ENCODE measurements around the gene WNT10A. TPM values are rescaled to one million over a fixed set of nuclear protein-coding genes. Genes with fewer than 3 reads are reported as not detected.
"Not testable (repeated sequence)": the region's sequence is repeated elsewhere in the genome, so short reads cannot be mapped to it uniquely, and the experiment has no call there.

WNT10A gene
- total RNA-seq, 1 donor from 2014 or later, result not detected

DNA sequence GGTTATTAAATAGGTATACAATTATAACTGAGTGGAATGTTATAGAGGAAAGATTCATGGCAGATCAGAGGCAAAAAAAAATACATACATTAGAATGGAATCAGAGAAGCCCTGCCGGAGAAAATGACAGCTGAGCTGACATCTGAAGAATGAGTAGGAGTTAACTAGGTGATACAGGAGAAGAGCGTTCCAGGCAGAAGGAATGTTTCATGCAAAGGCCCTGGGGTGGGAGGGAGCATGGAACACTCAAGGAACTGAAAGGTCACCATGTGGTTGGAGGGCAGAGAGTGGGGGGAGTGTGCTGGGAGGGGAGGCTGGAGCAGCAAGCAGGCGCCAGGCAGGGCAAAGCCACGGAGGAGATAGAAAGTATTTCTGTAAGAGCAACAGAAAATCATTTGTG, 47.2 kb downstream of the WNT10A start:
- no peak for DNase-seq (ENCODE audit: extremely low read depth, low read depth, low spot score)

- DNase-seq (ENCODE audit: extremely low read depth, low read depth, low spot score), result not testable (repeated sequence)
Measured at GRCh38 chr2:218930488-218930887, 49.8 kb downstream of the WNT10A start.

DNA sequence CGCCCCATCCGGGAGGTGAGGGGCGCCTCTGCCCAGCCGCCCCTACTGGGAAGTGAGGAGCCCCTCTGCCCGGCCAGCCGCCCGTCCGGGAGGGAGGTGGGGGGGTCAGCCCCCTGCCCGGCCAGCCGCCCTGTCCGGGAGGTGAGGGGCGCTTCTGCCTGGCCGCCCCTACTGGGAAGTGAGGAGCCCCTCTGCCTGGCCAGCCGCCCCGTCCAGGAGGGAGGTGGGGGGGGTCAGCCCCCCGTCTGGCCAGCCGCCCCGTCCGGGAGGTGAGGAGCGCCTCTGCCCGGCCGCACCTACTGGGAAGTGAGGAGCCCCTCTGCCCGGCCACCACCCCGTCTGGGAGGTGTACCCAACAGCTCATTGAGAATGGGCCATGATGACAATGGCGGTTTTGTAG, 51.1 kb downstream of the WNT10A start:
- DNase-seq (ENCODE audit: extremely low read depth, low read depth, low spot score), result not testable (repeated sequence)

Other genes with a start within 250 kb of the WNT10A start
- gene ZNF142, start 221.2 kb upstream of the WNT10A start, total RNA-seq, result 22.4 and 28.7 TPM in 2 replicates
- 30.9 and 37.6 TPM in 2 replicates for gene BCS1L, start 221.2 kb upstream of the WNT10A start, total RNA-seq
- 24.0 and 25.9 TPM in 2 replicates for gene RNF25, start 208.8 kb upstream of the WNT10A start, total RNA-seq
- 26.3 and 27.6 TPM in 2 replicates for gene STK36, start 208.8 kb upstream of the WNT10A start, total RNA-seq
- gene TTLL4, start 170.0 kb upstream of the WNT10A start, total RNA-seq, result 14.8 and 21.1 TPM in 2 replicates
- 15.8 and 24.0 TPM in 2 replicates for gene CYP27A1, start 98.7 kb upstream of the WNT10A start, total RNA-seq
- gene PRKAG3, start 49.0 kb upstream of the WNT10A start, total RNA-seq, result not detected in 2 replicates
- gene WNT6, start 21.0 kb upstream of the WNT10A start, total RNA-seq, result not detected in 2 replicates
- not detected in 2 replicates for gene CDK5R2, start 78.8 kb downstream of the WNT10A start, total RNA-seq
- gene FEV, start 104.3 kb downstream of the WNT10A start, total RNA-seq, result not detected in 2 replicates
- gene CRYBA2, start 112.6 kb downstream of the WNT10A start, total RNA-seq, result not detected in 2 replicates
- not detected in 2 replicates for gene CFAP65, start 160.7 kb downstream of the WNT10A start, total RNA-seq
- gene IHH, start 180.1 kb downstream of the WNT10A start, total RNA-seq, result not detected in 2 replicates